T-helper 1 cell treated with Interleukin-12 subunit alpha and Interleukin-12 subunit beta and Interleukin-4 antibody, amounts not matched to agents 30 ng/mL and 1 ng/mL, for 36 hours (primary cell): ENCODE measurements around the gene SLC6A5. TPM values are rescaled to one million over a fixed set of nuclear protein-coding genes. Genes with fewer than 3 reads are reported as not detected.

ENCODE experiments used
- intact Hi-C: fragments of 100-400 bp; cut with micrococcal nuclease; formaldehyde crosslinking; loops from one replicate; pipeline ENCODE4 v1.15.1; 2024
- total RNA-seq: library from RNA; stranded (reverse); gene quantifications from 2 replicates; pipeline ENCODE4 v1.2.3, GENCODE V29; 2022

The SLC6A5 gene
- total RNA-seq, 1 donor from 2014 or later = not detected

- intact Hi-C loops = no loop called here
These were observed 2.9 kb upstream of the SLC6A5 start for GRCh38 chr11:20596205-20597153.

- intact Hi-C loops = no loop called here
These were observed 2.2 kb upstream of the SLC6A5 start for GRCh38 chr11:20597154-20597679.

- intact Hi-C loops = loop anchor here (2.0 kb wide), 1 partner anchor 439 kb away; no protein-coding TSS in a partner anchor
These were observed 1.5 kb upstream of the SLC6A5 start for GRCh38 chr11:20597680-20598484.

- intact Hi-C loops = loop anchor here (2.0 kb wide), 1 partner anchor 440 kb away; no protein-coding TSS in a partner anchor
These were observed 916 bp upstream of the SLC6A5 start for GRCh38 chr11:20598492-20598891.

- intact Hi-C loops = no loop called here
These were observed 575 bp downstream of the SLC6A5 start for GRCh38 chr11:20600020-20600346.

GRCh38 chr11:20600551-20600950 lies 1.1 kb downstream of the SLC6A5 start:
- intact Hi-C loops = no loop called here

GRCh38 chr11:20601221-20601914 lies 2.0 kb downstream of the SLC6A5 start:
- intact Hi-C loops = no loop called here

GRCh38 chr11:20604295-20604803 lies 4.9 kb downstream of the SLC6A5 start:
- intact Hi-C loops = no loop called here

GRCh38 chr11:20604864-20605601 lies 5.6 kb downstream of the SLC6A5 start:
- intact Hi-C loops = no loop called here

- intact Hi-C loops = no loop called here
These were observed 6.2 kb downstream of the SLC6A5 start for GRCh38 chr11:20605602-20606091.

GRCh38 chr11:20608934-20609333 lies 9.5 kb downstream of the SLC6A5 start:
- intact Hi-C loops = no loop called here

- intact Hi-C loops = loop anchor here (1.0 kb wide), 3 partner anchors 213 to 482 kb away; partner anchors contain the start of gene PRMT3
These were observed 10.6 kb downstream of the SLC6A5 start for GRCh38 chr11:20609727-20610707.

- intact Hi-C loops = loop anchor here (1.0 kb wide), 3 partner anchors 214 to 483 kb away; partner anchors contain the start of gene PRMT3
These were observed 11.4 kb downstream of the SLC6A5 start for GRCh38 chr11:20610825-20611224.

- intact Hi-C loops = no loop called here
These were observed 12.0 kb downstream of the SLC6A5 start for GRCh38 chr11:20611445-20611844.

- intact Hi-C loops = no loop called here
These were observed 12.5 kb downstream of the SLC6A5 start for GRCh38 chr11:20611892-20612291.

- intact Hi-C loops = no loop called here
These were observed 13.0 kb downstream of the SLC6A5 start for GRCh38 chr11:20612416-20612815.

GRCh38 chr11:20616920-20617319 lies 17.5 kb downstream of the SLC6A5 start:
- intact Hi-C loops = no loop called here

- intact Hi-C loops = no loop called here
These were observed 18.1 kb downstream of the SLC6A5 start for GRCh38 chr11:20617346-20618005.
